GM18508 (cell line): ENCODE data around the gene EXOG.

Experiments
- ATAC-seq: cut with Tn5 transposase; IDR thresholded peaks from one replicate; pipeline ENCODE4 v1.9.1; 2021; ENCODE audit warnings: moderate number of reproducible peaks; ENCODE audit not compliant: insufficient read depth, unreplicated experiment

The EXOG gene

GRCh38 chr3:38496131-38496910 is at the start of gene EXOG:
TSS of gene EXOG (plus strand) at chr3:38496340. CDS start at chr3:38496368, 28 bp downstream.
- ATAC-seq, result no peak

GRCh38 chr3:38446812-38447211 is 49.3 kb upstream of the EXOG start:
- no peak for ATAC-seq

- ATAC-seq, result no peak
Observed at GRCh38 chr3:38450853-38451252, 45.3 kb upstream of the EXOG start.

- no peak for ATAC-seq
Observed at GRCh38 chr3:38453075-38453912, 42.8 kb upstream of the EXOG start, which contains the start of gene ACVR2B. TSS of gene ACVR2B (plus strand) at chr3:38453890. CDS start at chr3:38454323, 433 bp downstream.

- no peak for ATAC-seq
Observed at GRCh38 chr3:38453913-38454177, 42.3 kb upstream of the EXOG start.

- no peak for ATAC-seq
Observed at GRCh38 chr3:38454178-38454883, 41.8 kb upstream of the EXOG start.

GRCh38 chr3:38454884-38455638 is 41.1 kb upstream of the EXOG start:
- ATAC-seq, result no peak

GRCh38 chr3:38455639-38456430 is 40.3 kb upstream of the EXOG start:
- ATAC-seq, result no peak

- ATAC-seq, result no peak
Observed at GRCh38 chr3:38457111-38458003, 38.8 kb upstream of the EXOG start.

GRCh38 chr3:38458796-38459498 is 37.2 kb upstream of the EXOG start:
- ATAC-seq, result no peak

GRCh38 chr3:38459499-38460048 is 36.6 kb upstream of the EXOG start:
- ATAC-seq, result no peak

GRCh38 chr3:38460377-38461270 is 35.5 kb upstream of the EXOG start:
- no peak for ATAC-seq

GRCh38 chr3:38465588-38466154 is 30.5 kb upstream of the EXOG start:
- ATAC-seq, result no peak

- no peak for ATAC-seq
Observed at GRCh38 chr3:38468765-38469164, 27.4 kb upstream of the EXOG start.

- no peak for ATAC-seq
Observed at GRCh38 chr3:38469852-38470251, 26.3 kb upstream of the EXOG start.

GRCh38 chr3:38471260-38471857 is 24.8 kb upstream of the EXOG start:
- no peak for ATAC-seq
